Neural cell (in vitro differentiated cells): ENCODE measurements around the gene FSIP2. TPM values are rescaled to one million over a fixed set of nuclear protein-coding genes. Genes with fewer than 3 reads are reported as not detected.

Experiments used
- H2AFZ ChIP-seq: fragments of 200-600, 300-800 bp; sonication (generic), shearing (Covaris generic); 2 replicates; pipeline ENCODE4 v1.6.0; 2014; ENCODE audit warnings: low read depth, mild to moderate bottlenecking, antibody characterized with exemption, low read length, moderate library complexity
- H3F3A ChIP-seq: fragments of 200-600 bp; shearing (Covaris generic); 2 replicates; pipeline ENCODE4 v1.6.1; 2016; ENCODE audit warnings: mild to moderate bottlenecking, moderate library complexity, mixed read lengths, antibody characterized with exemption, low read length; ENCODE audit not compliant: insufficient read depth, poor library complexity, severe bottlenecking
- H3K27ac ChIP-seq: fragments of 200-600, 300-800 bp; sonication (generic), shearing (Covaris generic); 2 replicates; pipeline ENCODE4 v1.5.1; 2014; ENCODE audit warnings: mild to moderate bottlenecking, low read length, moderate library complexity
- H3K27me3 ChIP-seq: fragments of 300-800, 200-600 bp; sonication (generic), shearing (Covaris generic); 2 replicates; pipeline ENCODE4 v1.6.0; 2014; ENCODE audit warnings: mild to moderate bottlenecking, low read depth, low read length, moderate library complexity; ENCODE audit not compliant: insufficient read depth
- H3K36me3 ChIP-seq: fragments of 300-800, 200-600 bp; sonication (generic), shearing (Covaris generic); 2 replicates; pipeline ENCODE4 v1.5.1; 2014; ENCODE audit warnings: mild to moderate bottlenecking, antibody characterized with exemption, low read length, moderate library complexity; ENCODE audit not compliant: insufficient read depth
- H3K4me2 ChIP-seq: fragments of 300-800, 200-600 bp; sonication (generic), shearing (Covaris generic); 2 replicates; pipeline ENCODE4 v1.6.0; 2014; ENCODE audit warnings: mild to moderate bottlenecking, low read length
- H3K4me3 ChIP-seq: fragments of 300-800, 200-600 bp; sonication (generic), shearing (Covaris generic); 2 replicates; pipeline ENCODE4 v1.5.1; 2014; ENCODE audit warnings: mild to moderate bottlenecking, low read length, moderate library complexity
- H3K79me2 ChIP-seq: fragments of 200-600 bp; shearing (Covaris generic); replicated peaks from 2 replicates; pipeline ENCODE4 v1.6.0; 2014; ENCODE audit warnings: mild to moderate bottlenecking, low read length, moderate library complexity; ENCODE audit not compliant: insufficient read depth
- H3K9ac ChIP-seq: fragments of 300-800, 200-600 bp; sonication (generic), shearing (Covaris generic); 2 replicates; pipeline ENCODE4 v1.6.1; 2016; ENCODE audit warnings: mild to moderate bottlenecking, low read length, mixed read lengths
- H3K9me2 ChIP-seq: fragments of 200-600 bp; shearing (Covaris generic); 2 replicates; pipeline ENCODE4 v1.6.1; 2016; ENCODE audit warnings: mild to moderate bottlenecking, low read length, mixed read lengths; ENCODE audit not compliant: insufficient read depth
- H3K9me3 ChIP-seq: fragments of 200-600, 300-800 bp; sonication (generic), shearing (Covaris generic); 2 replicates; pipeline ENCODE4 v1.6.1; 2016; ENCODE audit warnings: mild to moderate bottlenecking, mixed run types, low read length, moderate library complexity, mixed read lengths
- H4K20me1 ChIP-seq: fragments of 200-600 bp; shearing (Covaris generic); 2 replicates; pipeline ENCODE4 v1.6.1; 2016; ENCODE audit warnings: mild to moderate bottlenecking, mixed run types; ENCODE audit not compliant: insufficient read depth
- CTCF ChIP-seq: fragments of 450-650 bp; IDR thresholded peaks from 2 replicates; pipeline ENCODE4 v1.5.1; 2014; ENCODE audit warnings: antibody characterized with exemption, mild to moderate bottlenecking, moderate library complexity; ENCODE audit not compliant: poor library complexity, severe bottlenecking
- EP300 ChIP-seq: fragments of 450-650 bp; conservative IDR thresholded peaks from 2 replicates; pipeline ENCODE4 v1.6.1; 2014; ENCODE audit warnings: antibody characterized with exemption, mild to moderate bottlenecking, moderate library complexity; ENCODE audit not compliant: poor library complexity, severe bottlenecking
- EZH2 ChIP-seq: fragments of 200-600, 300-800 bp; shearing (Covaris generic), sonication (generic); IDR thresholded peaks from 2 replicates; pipeline ENCODE4 v1.6.1; 2014; ENCODE audit warnings: antibody characterized with exemption, low read length, borderline replicate concordance, mild to moderate bottlenecking; ENCODE audit not compliant: insufficient read depth, poor library complexity, severe bottlenecking
- MXI1 ChIP-seq: fragments of 450-650 bp; conservative IDR thresholded peaks from 2 replicates; pipeline ENCODE4 v1.6.1; 2014; ENCODE audit warnings: antibody characterized with exemption, mild to moderate bottlenecking; ENCODE audit not compliant: poor library complexity, severe bottlenecking
- POLR2AphosphoS5 ChIP-seq: IDR thresholded peaks from 2 replicates; pipeline ENCODE4 v1.6.1; 2012
- RAD21 ChIP-seq: fragments of 450-650 bp; conservative IDR thresholded peaks from 2 replicates; pipeline ENCODE4 v1.6.1; 2014; ENCODE audit warnings: antibody characterized with exemption, mild to moderate bottlenecking, moderate library complexity
- REST ChIP-seq: IDR thresholded peaks from 2 replicates; pipeline ENCODE4 v1.6.1; 2012; ENCODE audit warnings: borderline replicate concordance
- SMC3 ChIP-seq: fragments of 450-650 bp; conservative IDR thresholded peaks from 2 replicates; pipeline ENCODE4 v1.6.1; 2014; ENCODE audit warnings: antibody characterized with exemption, mild to moderate bottlenecking, moderate library complexity; ENCODE audit not compliant: poor library complexity
- TAF1 ChIP-seq: IDR thresholded peaks from 2 replicates; pipeline ENCODE4 v1.6.1; 2012; ENCODE audit warnings: low read depth
- polyA minus RNA-seq: library from RNA; depleted of rRNA, polyadenylated mRNA; stranded (reverse); fragments of >200 nt; gene quantifications from 2 replicates; pipeline ENCODE4 v1.2.3, GENCODE V29; 2014
- polyA plus RNA-seq: library from polyadenylated mRNA; depleted of rRNA; stranded (reverse); fragments of >200 nt; gene quantifications from 2 replicates; pipeline ENCODE4 v1.2.3, GENCODE V29; 2014

Gene FSIP2
- polyA plus RNA-seq (11.0 and 12.2 TPM in 2 replicates), polyA minus RNA-seq (48.7 and 64.8 TPM in 2 replicates)

DNA sequence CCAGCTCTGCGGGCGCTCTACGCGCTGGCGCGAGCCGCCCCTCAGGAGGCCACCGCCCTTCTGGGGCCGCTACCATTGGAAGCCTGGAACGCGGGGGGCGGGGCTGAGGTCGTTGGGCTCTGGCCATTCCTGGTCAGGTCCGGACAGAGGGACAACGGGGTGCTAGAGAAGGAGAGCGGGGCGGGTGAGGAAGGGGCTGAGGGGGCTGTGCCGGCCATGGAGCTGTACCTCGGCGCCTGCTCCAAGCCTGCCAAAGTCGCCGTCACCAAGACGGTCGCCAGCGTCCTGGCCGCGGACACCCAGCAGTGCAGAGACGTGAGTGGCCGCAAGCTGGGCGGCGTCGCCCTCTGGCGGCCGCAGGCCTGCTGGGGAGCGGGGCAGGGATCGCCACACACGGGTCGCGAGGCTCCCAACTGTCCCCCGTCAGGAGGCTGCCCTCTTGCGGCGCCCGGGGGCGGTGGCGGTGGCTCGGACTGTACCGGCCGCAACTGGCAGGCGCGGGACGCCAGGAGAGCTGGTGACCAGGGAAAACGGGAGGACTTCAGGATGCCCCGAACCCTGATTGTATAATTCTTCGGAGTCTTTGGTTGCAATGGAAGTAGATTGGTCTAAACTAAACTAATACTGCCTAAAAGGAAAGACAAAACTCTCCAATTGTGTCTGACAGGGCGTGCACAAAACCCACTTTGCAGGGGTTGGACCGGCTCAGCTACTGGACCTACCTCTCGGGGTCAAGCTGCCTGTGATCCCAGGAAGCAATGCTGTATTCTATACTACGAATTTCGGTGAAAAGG, at the start of gene FSIP2:
FSIP2 (plus strand) TSS at position 126 of the 794 bp plus-strand sequence; CDS start at position 217, 91 bp downstream.
- Histone ChIP-seq H3K4me2 (no peak within 1 kb of the TSS), H3K27ac (no peak within 1 kb of the TSS), H3K27me3 (no peaks in the 10 kb centered on the region), H4K20me1 (no peaks in the 10 kb centered on the region), H3K4me3 (no peak within 1 kb of the TSS), H3K9ac (no peak within 1 kb of the TSS), H2AFZ (no peak within 1 kb of the TSS), H3K9me2 (no peaks in the 10 kb centered on the region), H3F3A (no peaks in the 10 kb centered on the region), H3K9me3 (peaks cover 10% of the 10 kb centered on the region), H3K79me2 (no peaks in the 10 kb centered on the region), H3K36me3 (no peaks in the 10 kb centered on the region)
- TF ChIP-seq EP300, result no peak
- TF ChIP-seq REST, result no peak
- TF ChIP-seq MXI1, result no peak
- no peak for TF ChIP-seq EZH2
- TF ChIP-seq SMC3, result no peak
- TF ChIP-seq TAF1, result no peak
- TF ChIP-seq POLR2AphosphoS5, result no peak
- TF ChIP-seq CTCF, result no peak
- TF ChIP-seq RAD21, result no peak

- TF ChIP-seq CTCF, result no peak
- TF ChIP-seq EZH2, result no peak
- no peak for TF ChIP-seq REST
- TF ChIP-seq RAD21, result no peak
- no peak for TF ChIP-seq SMC3
- no peak for TF ChIP-seq POLR2AphosphoS5
- TF ChIP-seq MXI1, result no peak
- no peak for TF ChIP-seq TAF1
- TF ChIP-seq EP300, result no peak
- Histone ChIP-seq H2AFZ (no peak overlapping the region), H3K4me3 (no peak overlapping the region), H3F3A (no peaks in the 10 kb centered on the region), H3K9me2 (no peaks in the 10 kb centered on the region), H3K9ac (no peak overlapping the region), H4K20me1 (no peaks in the 10 kb centered on the region), H3K27me3 (no peaks in the 10 kb centered on the region), H3K4me2 (no peak overlapping the region), H3K27ac (no peak overlapping the region), H3K36me3 (no peaks in the 10 kb centered on the region), H3K79me2 (no peaks in the 10 kb centered on the region), H3K9me3 (no peaks in the 10 kb centered on the region)
Measured at GRCh38 chr2:185689906-185690539, 48.6 kb upstream of the FSIP2 start.
